Caco-2 (cell line): Measurements from ENCODE around the gene LY86. TPM values are rescaled to one million over a fixed set of nuclear protein-coding genes. Genes with fewer than 3 reads are reported as not detected.

Experiments
- BruUV-seq: library from RNA; stranded (reverse); fragments of 400-500 nt; replicated peaks from 2 replicates; lab custom pipeline; 2021; lab: Mats Ljungman, UMichigan
- CTCF ChIA-PET: fragments of 300-600 bp; sonication (Branson Sonifier 250); formaldehyde crosslinking; loops from one replicate; lab custom pipeline; 2022; ENCODE audit warnings: antibody characterized with exemption; lab: Charles Lee
- POLR2A ChIA-PET: fragments of 300-600 bp; sonication (Branson Sonifier 250); formaldehyde crosslinking; loops from one replicate; lab custom pipeline; 2022; ENCODE audit warnings: antibody characterized with exemption; lab: Charles Lee
- DNase-seq, 2 experiments: peaks; one replicate each; pipeline versions ENCODE4 v3.0.0 to v3.0.0-alpha.2; 2020 to 2022
- H3K27me3 ChIP-seq: replicated peaks from 2 replicates; pipeline ENCODE4 v1.6.0; 2011; ENCODE audit warnings: low read length; ENCODE audit not compliant: control insufficient read depth, insufficient read depth
- H3K36me3 ChIP-seq: 2 replicates; pipeline ENCODE4 v1.5.1; 2011; ENCODE audit warnings: low read length; ENCODE audit not compliant: control insufficient read depth, insufficient read depth
- H3K4me1 ChIP-seq: fragments of 250-450 bp; sonication (Bioruptor Pico); 2 replicates; pipeline ENCODE4 v1.5.1; 2020; ENCODE audit warnings: mild to moderate bottlenecking
- H3K4me3 ChIP-seq: 2 replicates; pipeline ENCODE4 v1.5.1; 2011; ENCODE audit warnings: low read depth, mild to moderate bottlenecking, control low read depth, low read length
- H3K9me3 ChIP-seq: fragments of 250-450 bp; sonication (Bioruptor Pico); 2 replicates; pipeline ENCODE4 v1.5.1; 2020; ENCODE audit warnings: mild to moderate bottlenecking, moderate library complexity
- H3K27ac Mint-ChIP-seq: one replicate; pipeline ENCODE4 v1.8.0; 2022; ENCODE audit warnings: mixed read lengths; ENCODE audit not compliant: unreplicated experiment
- H3K27me3 Mint-ChIP-seq: one replicate; pipeline ENCODE4 v1.8.0; 2022; ENCODE audit warnings: mixed read lengths; ENCODE audit not compliant: insufficient read depth, unreplicated experiment
- H3K36me3 Mint-ChIP-seq: one replicate; pipeline ENCODE4 v1.8.0; 2022; ENCODE audit warnings: mild to moderate bottlenecking, mixed read lengths; ENCODE audit not compliant: insufficient read depth, unreplicated experiment
- H3K4me1 Mint-ChIP-seq: one replicate; pipeline ENCODE4 v1.8.0; 2022; ENCODE audit warnings: low read depth, mixed read lengths; ENCODE audit not compliant: unreplicated experiment
- H3K4me3 Mint-ChIP-seq: one replicate; pipeline ENCODE4 v1.8.0; 2022; ENCODE audit warnings: mild to moderate bottlenecking, moderate library complexity, mixed read lengths; ENCODE audit not compliant: unreplicated experiment
- H3K9me3 Mint-ChIP-seq: one replicate; pipeline ENCODE4 v1.8.0; 2022; ENCODE audit warnings: mixed read lengths; ENCODE audit not compliant: unreplicated experiment
- CTCF ChIP-seq, 2 experiments: fragments of 200-600 bp in 1 of 2; IDR thresholded peaks; 1 replicate in 1 of 2; 2 replicates in 1 of 2; pipeline versions ENCODE4 v1.5.1 to v1.8.0; 2011 to 2022; ENCODE audit warnings: antibody characterized with exemption in 1 of 2, control low read depth in 1 of 2, inconsistent platforms in 1 of 2, low read depth in 1 of 2, low read length in 1 of 2, mild to moderate bottlenecking in 1 of 2, moderate library complexity in 1 of 2; ENCODE audit not compliant: insufficient read depth in 1 of 2, severe bottlenecking in 1 of 2, unreplicated experiment in 1 of 2
- intact Hi-C: fragments of 100-400 bp; cut with micrococcal nuclease; formaldehyde crosslinking; loops from one replicate; pipeline ENCODE4 v1.10.0; 2022; ENCODE audit not compliant: unreplicated experiment
- total RNA-seq: library from RNA; stranded (reverse); gene quantifications from 2 replicates; pipeline ENCODE4 v1.2.3, GENCODE V29; 2022

Gene LY86
- total RNA-seq, 1 experiment from 2014 or later = not detected

GRCh38 chr6:6577735-6578134 is 10.8 kb upstream of the LY86 start:
- Histone ChIP-seq H3K4me3 (no peak overlapping the region), H3K36me3 (no peaks in the 10 kb centered on the region), H3K9me3 (no peaks in the 10 kb centered on the region), H3K4me1 (no peaks in the 10 kb centered on the region), H3K27me3 (no peaks in the 10 kb centered on the region)
- POLR2A ChIA-PET = no interaction called here
- Mint-ChIP-seq H3K27me3 (peaks cover 11% of the 10 kb centered on the region), H3K9me3 (peaks cover 9% of the 10 kb centered on the region), H3K4me1 (no peaks in the 10 kb centered on the region), H3K36me3 (no peaks in the 10 kb centered on the region), H3K4me3 (no peak overlapping the region), H3K27ac (no peak overlapping the region)
- TF ChIP-seq CTCF (IDR thresholded peaks at IDR 0.05; ENCODE audit: insufficient read depth in 1 of 2, low read depth in 1 of 2, low read length in 1 of 2, severe bottlenecking in 1 of 2, unreplicated experiment in 1 of 2) = no peak
- intact Hi-C loops = no loop called here
- no peak for DNase-seq
- no TSS peak for BruUV-seq
- CTCF ChIA-PET = no interaction called here

DNA sequence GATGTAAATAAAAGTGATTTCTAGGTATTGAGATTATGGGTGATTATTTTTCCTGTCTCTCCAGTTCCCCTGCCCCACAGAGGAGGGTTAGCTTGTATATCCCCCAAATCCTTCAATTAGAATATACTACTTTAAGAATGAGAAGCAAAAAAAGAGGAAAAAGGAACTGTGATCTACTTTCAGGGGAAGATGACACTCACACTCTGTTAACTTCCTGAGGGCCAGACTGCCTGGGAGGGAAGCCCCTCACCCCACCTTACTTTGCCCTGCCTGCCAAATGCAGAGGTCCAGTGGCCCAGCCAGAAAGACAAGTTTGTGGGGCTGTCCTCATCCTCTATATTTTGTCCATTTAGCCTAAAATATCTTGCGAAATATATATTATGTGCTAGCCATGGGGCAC is 9.2 kb upstream of the LY86 start:
- intact Hi-C loops = no loop called here
- Histone ChIP-seq H3K4me1 (no peaks in the 10 kb centered on the region), H3K36me3 (no peaks in the 10 kb centered on the region), H3K9me3 (no peaks in the 10 kb centered on the region), H3K27me3 (no peaks in the 10 kb centered on the region), H3K4me3 (no peak overlapping the region)
- DNase-seq = no peak
- CTCF ChIA-PET = no interaction called here
- Mint-ChIP-seq H3K4me3 (no peak overlapping the region), H3K27ac (no peak overlapping the region), H3K9me3 (peaks cover 7% of the 10 kb centered on the region), H3K36me3 (no peaks in the 10 kb centered on the region), H3K27me3 (peaks cover 11% of the 10 kb centered on the region), H3K4me1 (no peaks in the 10 kb centered on the region)
- no peak for TF ChIP-seq CTCF (IDR thresholded peaks at IDR 0.05; ENCODE audit: insufficient read depth in 1 of 2, low read depth in 1 of 2, low read length in 1 of 2, severe bottlenecking in 1 of 2, unreplicated experiment in 1 of 2)
- no TSS peak for BruUV-seq
- POLR2A ChIA-PET = no interaction called here

GRCh38 chr6:6580225-6580856 is 8.2 kb upstream of the LY86 start:
- Mint-ChIP-seq H3K36me3 (no peaks in the 10 kb centered on the region), H3K4me3 (no peak overlapping the region), H3K9me3 (no peaks in the 10 kb centered on the region), H3K27ac (no peak overlapping the region), H3K4me1 (no peaks in the 10 kb centered on the region), H3K27me3 (peaks cover 8% of the 10 kb centered on the region)
- H3K4me3 ChIP-seq = no peak overlapping the region
- H3K27me3 ChIP-seq = no peaks in the 10 kb centered on the region
- DNase-seq = no peak
- H3K36me3 ChIP-seq = no peaks in the 10 kb centered on the region
- H3K4me1 ChIP-seq = no peaks in the 10 kb centered on the region
- H3K9me3 ChIP-seq = no peaks in the 10 kb centered on the region
- ChIA-PET CTCF (no interaction called here), POLR2A (no interaction called here)
- intact Hi-C loops = no loop called here
- no TSS peak for BruUV-seq
- no peak for TF ChIP-seq CTCF (IDR thresholded peaks at IDR 0.05; ENCODE audit: insufficient read depth in 1 of 2, low read depth in 1 of 2, low read length in 1 of 2, severe bottlenecking in 1 of 2, unreplicated experiment in 1 of 2)
